Transverse colon (tissue), 4 donors: ENCODE data around the gene KRT38. TPM values are rescaled to one million over a fixed set of nuclear protein-coding genes. Genes with fewer than 3 reads are reported as not detected.

ENCODE experiments used
- DNase-seq: peaks from one replicate; pipeline ENCODE4 v3.0.0-alpha.2; 2019
- H3K27ac ChIP-seq, 4 donors: fragments of 200-600 bp; sonication (generic); 2 replicates each; pipeline ENCODE4 v1.5.1; 2016 to 2018; ENCODE audit warnings: inconsistent platforms in 4 of 4
- H3K27me3 ChIP-seq: fragments of 200-600 bp; sonication (generic); 2 replicates; pipeline ENCODE4 v1.5.1; 2017; ENCODE audit warnings: inconsistent platforms
- H3K36me3 ChIP-seq, 4 donors: fragments of 200-600 bp; sonication (generic); 2 replicates each; pipeline ENCODE4 v1.5.1; 2017 to 2019; ENCODE audit warnings: inconsistent platforms in 4 of 4
- H3K4me1 ChIP-seq, 4 donors: fragments of 200-600 bp; sonication (generic); 2 replicates each; pipeline ENCODE4 v1.5.1; 2017 to 2020; ENCODE audit warnings: inconsistent platforms in 4 of 4
- H3K4me3 ChIP-seq, 4 donors: fragments of 200-600 bp; sonication (generic); 1 replicate in 1 of 4; 2 replicates in 3 of 4; pipeline versions ENCODE4 v1.5.1 to v1.6.1; 2017 to 2019; ENCODE audit warnings: inconsistent platforms in 4 of 4
- H3K9me3 ChIP-seq, 2 donors: fragments of 200-600 bp; sonication (generic); 2 replicates each; pipeline ENCODE4 v1.5.1; 2017 to 2019; ENCODE audit warnings: inconsistent platforms in 2 of 2
- EP300 ChIP-seq: sonication (generic); formaldehyde crosslinking; IDR thresholded peaks from one replicate; pipeline ENCODE4 v1.6.1; 2017; ENCODE audit warnings: antibody characterized with exemption, low read depth
- POLR2A ChIP-seq: fragments of 450-650 bp; IDR thresholded peaks from one replicate; pipeline ENCODE4 v1.6.1; 2016; ENCODE audit warnings: antibody characterized with exemption, mild to moderate bottlenecking, moderate library complexity
- POLR2AphosphoS5 ChIP-seq, 3 donors: sonication (generic); formaldehyde crosslinking; IDR thresholded peaks; one replicate each; pipeline ENCODE4 v1.6.1; 2016; ENCODE audit warnings: antibody characterized with exemption in 3 of 3
- WGBS, 2 donors: methylation state at CpG; one replicate each; pipeline ENCODE4 v1.1.5; 2018; ENCODE audit warnings: low coverage in 1 of 2; 5-methylcytosine and 5-hydroxymethylcytosine counted together
- in situ Hi-C, 4 donors: fragments of 200-750 bp; cut with MboI; loops; one replicate each; pipeline versions ENCODE4 v1.15.0 to v1.15.1; 2017; ENCODE audit warnings: low sequenced_read_pairs in 3 of 4, low pct_ligation_motif_present in 1 of 4, low pct_unique_long_range_greater_than_20kb in 1 of 4
- intact Hi-C: fragments of 100-400 bp; cut with DNase I; formaldehyde crosslinking; loops from one replicate; pipeline ENCODE4 v1.15.1; 2023; ENCODE audit warnings: low total_unique reads
- total RNA-seq, 4 donors: library from RNA; depleted of rRNA; stranded (reverse); fragments of >200 nt; gene quantifications; one replicate each; pipeline ENCODE4 v1.1.0, GENCODE V29; 2016
- TF ChIP-seq, protein P1 (sequence below), 5 experiments: fragments of 200-600 bp in 3 of 5; fragments of 450-650 bp in 2 of 5; sonication (generic) in 3 of 5; IDR thresholded peaks; 1 replicate in 2 of 5; 2 replicates in 3 of 5; pipeline ENCODE4 v1.5.1; 2016 to 2017; ENCODE audit warnings: antibody characterized with exemption in 5 of 5, inconsistent platforms in 3 of 5, mild to moderate bottlenecking in 2 of 5, moderate library complexity in 1 of 5

KRT38 gene
- total RNA-seq, 4 donors from 2014 or later = not detected

DNA sequence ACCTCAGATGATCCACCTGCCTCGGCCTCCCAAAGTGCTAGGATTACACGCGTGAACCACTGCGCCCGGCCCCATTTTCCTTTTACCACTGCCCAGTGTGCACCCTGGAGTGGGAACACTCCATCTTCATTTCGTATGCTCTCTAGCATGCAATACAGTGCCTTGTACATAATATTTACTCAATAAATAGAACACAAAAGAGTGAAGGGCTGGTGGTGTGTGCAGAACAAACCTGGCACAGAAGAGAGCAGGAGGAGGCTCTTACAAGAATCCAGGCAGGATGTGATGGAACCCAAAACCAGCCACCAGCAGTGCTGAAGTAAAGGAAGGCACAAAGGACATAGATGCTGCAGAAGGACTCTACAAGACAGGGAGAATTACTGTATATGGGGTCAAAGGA is 23.7 kb downstream of the KRT38 start:
- Histone ChIP-seq H3K27ac (no peak overlapping the region), H3K4me3 (no peak overlapping the region), H3K9me3 (no peaks in the 10 kb centered on the region), H3K27me3 (no peaks in the 10 kb centered on the region), H3K4me1 (no peaks in the 10 kb centered on the region), H3K36me3 (no peaks in the 10 kb centered on the region)
- intact Hi-C loops = no loop called here
- in situ Hi-C loops = no loop called here
- WGBS, 2 donors = 86 to 97% methylated on average over 5 to 6 of the region's 6 CpGs
- DNase-seq = no peak
- no peak for TF ChIP-seq EP300
- no peak for TF ChIP-seq POLR2AphosphoS5 (IDR thresholded peaks at IDR 0.05)
- TF ChIP-seq POLR2A = no peak
- TF ChIP-seq, protein P1, sequence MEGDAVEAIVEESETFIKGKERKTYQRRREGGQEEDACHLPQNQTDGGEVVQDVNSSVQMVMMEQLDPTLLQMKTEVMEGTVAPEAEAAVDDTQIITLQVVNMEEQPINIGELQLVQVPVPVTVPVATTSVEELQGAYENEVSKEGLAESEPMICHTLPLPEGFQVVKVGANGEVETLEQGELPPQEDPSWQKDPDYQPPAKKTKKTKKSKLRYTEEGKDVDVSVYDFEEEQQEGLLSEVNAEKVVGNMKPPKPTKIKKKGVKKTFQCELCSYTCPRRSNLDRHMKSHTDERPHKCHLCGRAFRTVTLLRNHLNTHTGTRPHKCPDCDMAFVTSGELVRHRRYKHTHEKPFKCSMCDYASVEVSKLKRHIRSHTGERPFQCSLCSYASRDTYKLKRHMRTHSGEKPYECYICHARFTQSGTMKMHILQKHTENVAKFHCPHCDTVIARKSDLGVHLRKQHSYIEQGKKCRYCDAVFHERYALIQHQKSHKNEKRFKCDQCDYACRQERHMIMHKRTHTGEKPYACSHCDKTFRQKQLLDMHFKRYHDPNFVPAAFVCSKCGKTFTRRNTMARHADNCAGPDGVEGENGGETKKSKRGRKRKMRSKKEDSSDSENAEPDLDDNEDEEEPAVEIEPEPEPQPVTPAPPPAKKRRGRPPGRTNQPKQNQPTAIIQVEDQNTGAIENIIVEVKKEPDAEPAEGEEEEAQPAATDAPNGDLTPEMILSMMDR (IDR thresholded peaks at IDR 0.05) = no peak

DNA sequence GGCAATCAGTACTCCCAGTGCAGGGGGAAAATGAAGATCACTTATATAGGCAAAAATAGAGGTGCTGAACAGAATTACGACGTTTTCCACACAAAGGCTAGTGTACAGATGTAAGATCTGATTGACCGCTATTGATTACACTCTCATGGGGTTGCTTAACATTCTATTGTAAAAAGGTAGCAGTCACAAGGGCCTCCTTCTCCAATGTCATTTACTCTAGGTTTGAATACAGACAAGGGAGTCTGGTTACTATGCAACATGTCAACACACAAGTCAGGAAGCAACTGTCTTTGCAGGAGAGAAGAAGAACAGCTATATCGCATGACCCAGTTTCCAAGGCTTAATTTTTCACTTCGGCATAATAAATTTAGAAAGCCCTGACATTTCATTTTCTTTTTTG is 24.3 kb downstream of the KRT38 start:
- Histone ChIP-seq H3K9me3 (no peaks in the 10 kb centered on the region), H3K4me3 (no peak overlapping the region), H3K27ac (no peak overlapping the region), H3K36me3 (no peaks in the 10 kb centered on the region), H3K27me3 (no peaks in the 10 kb centered on the region), H3K4me1 (no peaks in the 10 kb centered on the region)
- intact Hi-C loops (no loop called here), in situ Hi-C loops (no loop called here)
- TF ChIP-seq EP300 (no peak), POLR2AphosphoS5 (IDR thresholded peaks at IDR 0.05) (no peak), POLR2A (no peak)
- TF ChIP-seq, protein P1 (IDR thresholded peaks at IDR 0.05) = no peak
- 90 to 94% methylated on average over 5 of the region's 5 CpGs for WGBS, 2 donors
- DNase-seq = no peak

DNA sequence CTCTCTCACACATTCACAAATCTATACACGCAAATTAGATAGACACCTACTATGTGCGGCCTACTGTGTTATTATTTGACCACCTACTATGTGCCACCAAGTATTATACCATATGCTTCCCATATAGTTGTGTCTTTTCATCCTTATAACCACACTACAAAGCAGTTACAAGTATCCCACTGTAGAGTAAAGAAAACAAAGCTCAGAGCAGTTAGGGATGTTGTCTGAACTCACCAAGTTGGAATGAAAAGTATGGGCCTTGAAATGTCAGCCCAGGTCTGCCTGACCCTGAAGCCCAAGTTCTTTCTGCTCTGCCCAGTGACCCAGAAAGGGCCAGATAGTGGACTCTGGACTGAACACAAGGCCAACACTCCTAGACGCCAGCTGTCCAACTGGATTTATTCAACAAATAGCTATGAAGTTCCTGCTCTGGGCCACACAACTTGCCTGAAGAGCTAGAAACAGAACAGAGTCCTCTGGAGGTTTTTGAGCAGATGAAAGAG is 24.9 kb downstream of the KRT38 start:
- WGBS, 2 donors = 48 to 73% methylated on average over 2 to 3 of the region's 3 CpGs
- Histone ChIP-seq H3K27me3 (no peaks in the 10 kb centered on the region), H3K4me3 (no peak overlapping the region), H3K9me3 (no peaks in the 10 kb centered on the region), H3K36me3 (no peaks in the 10 kb centered on the region), H3K27ac (no peak overlapping the region), H3K4me1 (no peaks in the 10 kb centered on the region)
- in situ Hi-C loops (no loop called here), intact Hi-C loops (no loop called here)
- DNase-seq = no peak
- TF ChIP-seq, protein P1 (IDR thresholded peaks at IDR 0.05) = no peak
- no peak for TF ChIP-seq POLR2AphosphoS5 (IDR thresholded peaks at IDR 0.05)
- no peak for TF ChIP-seq POLR2A
- no peak for TF ChIP-seq EP300

DNA sequence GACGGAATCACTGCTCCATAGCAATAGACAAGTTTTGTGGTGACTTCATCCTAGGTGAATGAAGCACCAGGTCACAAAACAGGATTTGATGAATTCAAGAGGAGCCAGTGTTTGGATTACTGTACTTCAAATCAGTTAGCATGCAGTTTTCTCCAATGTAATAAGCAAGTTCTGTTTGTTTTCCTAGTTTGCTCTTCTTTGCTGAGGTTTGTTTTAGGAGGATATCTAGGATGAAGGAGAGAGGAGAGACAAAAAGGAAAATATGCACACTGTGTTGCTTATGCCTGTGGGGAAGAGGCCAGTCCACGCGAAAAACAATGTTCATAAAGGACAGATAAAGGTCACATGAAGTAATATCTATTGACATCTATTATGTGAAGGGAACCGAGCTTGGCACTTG is 25.4 kb downstream of the KRT38 start:
- Histone ChIP-seq H3K27me3 (no peaks in the 10 kb centered on the region), H3K4me1 (no peaks in the 10 kb centered on the region), H3K4me3 (no peak overlapping the region), H3K9me3 (no peaks in the 10 kb centered on the region), H3K27ac (no peak overlapping the region), H3K36me3 (no peaks in the 10 kb centered on the region)
- intact Hi-C loops (no loop called here), in situ Hi-C loops (no loop called here)
- DNase-seq = no peak
- no peak for TF ChIP-seq POLR2AphosphoS5 (IDR thresholded peaks at IDR 0.05)
- TF ChIP-seq, protein P1 (IDR thresholded peaks at IDR 0.05) = no peak
- WGBS, 2 donors = 72 to 81% methylated on average over 2 to 4 of the region's 4 CpGs
